HUDEP-2 (cell line): ENCODE measurements around the gene SLC35E2B.
"Not testable (repeated sequence)": the region's sequence is repeated elsewhere in the genome, so short reads cannot be mapped to it uniquely, and the experiment has no call there.

Experiments
- DNase-seq, 76 experiments: peaks; one replicate each; lab custom pipeline; 2025; ENCODE audit not compliant: unreplicated experiment in 76 of 76; lab: John Stamatoyannopoulos, UW

SLC35E2B gene

GRCh38 chr1:1704284-1704957, 11.8 kb upstream of the SLC35E2B start:
- not testable (repeated sequence) for DNase-seq

- DNase-seq = no peak
These were observed 11.2 kb upstream of the SLC35E2B start for GRCh38 chr1:1703796-1704195.

GRCh38 chr1:1702506-1702905, 9.9 kb upstream of the SLC35E2B start:
- DNase-seq = not testable (repeated sequence)

GRCh38 chr1:1700557-1700956, 8.0 kb upstream of the SLC35E2B start:
- not testable (repeated sequence) for DNase-seq

GRCh38 chr1:1700067-1700466, 7.5 kb upstream of the SLC35E2B start:
- not testable (repeated sequence) for DNase-seq

- DNase-seq = not testable (repeated sequence)
These were observed 6.5 kb upstream of the SLC35E2B start for GRCh38 chr1:1699061-1699460.

GRCh38 chr1:1697358-1698183, 5.0 kb upstream of the SLC35E2B start:
- DNase-seq = not testable (repeated sequence)

- DNase-seq = not testable (repeated sequence)
These were observed 4.1 kb upstream of the SLC35E2B start for GRCh38 chr1:1696431-1697357.

GRCh38 chr1:1692324-1692713, 276 bp downstream of the SLC35E2B start:
- peak in 49 of 76 experiments; percentile 18 to 79 (median 56) for DNase-seq

- DNase-seq = not testable (repeated sequence)
These were observed 1.2 kb downstream of the SLC35E2B start for GRCh38 chr1:1691443-1691842.

GRCh38 chr1:1689526-1689925, 3.1 kb downstream of the SLC35E2B start:
- not testable (repeated sequence) for DNase-seq

- DNase-seq = no peak
These were observed 4.7 kb downstream of the SLC35E2B start for GRCh38 chr1:1687846-1688245.

GRCh38 chr1:1684031-1684681, 8.4 kb downstream of the SLC35E2B start:
- DNase-seq = no peak

GRCh38 chr1:1683104-1683905, 9.3 kb downstream of the SLC35E2B start:
- no peak for DNase-seq

- DNase-seq = no peak
These were observed 11.7 kb downstream of the SLC35E2B start for GRCh38 chr1:1680912-1681273.

- DNase-seq = no peak
These were observed 12.3 kb downstream of the SLC35E2B start for GRCh38 chr1:1680031-1680911.

- peak in 1 of 76 experiments; percentile 10 for DNase-seq
These were observed 13.8 kb downstream of the SLC35E2B start for GRCh38 chr1:1678581-1679380.
